ENCODE results near the gene CA10. TPM values are rescaled to one million over a fixed set of nuclear protein-coding genes. Genes with fewer than 3 reads are reported as not detected.

The CA10 gene
- total RNA-seq, 1 experiment from 2014 or later: 0.46 TPM

- no peaks in the 10 kb centered on the region for H3K79me1 ChIP-seq (ENCODE audit: insufficient read depth, low read depth, low read length, poor library complexity, severe bottlenecking)
- Mint-ChIP-seq H3K36me3 (ENCODE audit: insufficient read depth in 1 of 3, low read depth in 3 of 3) (no peaks in the 10 kb centered on the region), H3K27ac (no peak overlapping the region), H3K27me3 (ENCODE audit: low read depth) (no peaks in the 10 kb centered on the region), H3K4me1 (no peaks in the 10 kb centered on the region), H3K4me3 (no peak overlapping the region), H3K9me3 (no peaks in the 10 kb centered on the region)
- no peak overlapping the region for H2AK5ac ChIP-seq (ENCODE audit: insufficient read length, low read length)
- no peak overlapping the region for H4K91ac ChIP-seq (ENCODE audit: insufficient read length, low read depth, low read length)
- no peak overlapping the region for H3K56ac ChIP-seq (ENCODE audit: insufficient read length, low read depth, low read length)
- H2BK15ac ChIP-seq (ENCODE audit: low read depth, low read length): no peak overlapping the region
- TF ChIP-seq CTCF (conservative IDR thresholded peaks at IDR 0.05): no peak
- H3K18ac ChIP-seq (ENCODE audit: insufficient read length, low read depth, low read length): no peak overlapping the region
- no peak overlapping the region for H3T11ph ChIP-seq (ENCODE audit: low read length)
- H3K14ac ChIP-seq (ENCODE audit: insufficient read depth, low read length): no peak overlapping the region
- no peak overlapping the region for H3K4me2 ChIP-seq (ENCODE audit: insufficient read depth, insufficient read length, low read length)
- no peak overlapping the region for H2BK20ac ChIP-seq (ENCODE audit: low read depth, low read length, poor library complexity, severe bottlenecking)
- no peak overlapping the region for H4K8ac ChIP-seq (replicated peaks; ENCODE audit: insufficient read length, low read depth, low read length)
- no peak overlapping the region for H2BK12ac ChIP-seq (ENCODE audit: insufficient read length, low read depth, low read length)
- H3K9me3 ChIP-seq (ENCODE audit: control insufficient read depth, low read depth, low read length): no peaks in the 10 kb centered on the region
- no peaks in the 10 kb centered on the region for H3K23me2 ChIP-seq (ENCODE audit: insufficient read length, low read depth, low read length, poor library complexity, severe bottlenecking)
- no peaks in the 10 kb centered on the region for H3K79me2 ChIP-seq (ENCODE audit: insufficient read depth, low read length)
- H3K27ac ChIP-seq (ENCODE audit: insufficient read length, low read depth, low read length): no peak overlapping the region
- no peaks in the 10 kb centered on the region for H3K4me1 ChIP-seq (ENCODE audit: insufficient read depth, low read length)
- H2BK5ac ChIP-seq (ENCODE audit: insufficient read length, low read length): no peak overlapping the region
- H4K20me1 ChIP-seq (ENCODE audit: control insufficient read depth, insufficient read depth, insufficient read length): no peaks in the 10 kb centered on the region
- H3K4ac ChIP-seq (ENCODE audit: low read depth, low read length): no peak overlapping the region
- H3K27me3 ChIP-seq (ENCODE audit: insufficient read depth, low read length): no peaks in the 10 kb centered on the region
- H2BK120ac ChIP-seq (ENCODE audit: low read depth, low read length, poor library complexity, severe bottlenecking): no peak overlapping the region
- H4K5ac ChIP-seq (ENCODE audit: insufficient read length, low read depth, low read length): no peak overlapping the region
- H3K23ac ChIP-seq (ENCODE audit: insufficient read length, low read depth, low read length): no peak overlapping the region
- H3K9ac ChIP-seq (ENCODE audit: extremely low read depth, insufficient read length, low read length): no peak overlapping the region
- H2AFZ ChIP-seq (ENCODE audit: low read length): no peak overlapping the region
- DNase-seq: no peak
Observed at GRCh38 chr17:51720439-51720838, 438.1 kb downstream of the CA10 start.

All from H9 (cell line).